Measurements from ENCODE around the gene GLS2. TPM values are rescaled to one million over a fixed set of nuclear protein-coding genes. Genes with fewer than 3 reads are reported as not detected.

Gene GLS2
- total RNA-seq, 1 experiment from 2014 or later: 4.8 TPM

DNA sequence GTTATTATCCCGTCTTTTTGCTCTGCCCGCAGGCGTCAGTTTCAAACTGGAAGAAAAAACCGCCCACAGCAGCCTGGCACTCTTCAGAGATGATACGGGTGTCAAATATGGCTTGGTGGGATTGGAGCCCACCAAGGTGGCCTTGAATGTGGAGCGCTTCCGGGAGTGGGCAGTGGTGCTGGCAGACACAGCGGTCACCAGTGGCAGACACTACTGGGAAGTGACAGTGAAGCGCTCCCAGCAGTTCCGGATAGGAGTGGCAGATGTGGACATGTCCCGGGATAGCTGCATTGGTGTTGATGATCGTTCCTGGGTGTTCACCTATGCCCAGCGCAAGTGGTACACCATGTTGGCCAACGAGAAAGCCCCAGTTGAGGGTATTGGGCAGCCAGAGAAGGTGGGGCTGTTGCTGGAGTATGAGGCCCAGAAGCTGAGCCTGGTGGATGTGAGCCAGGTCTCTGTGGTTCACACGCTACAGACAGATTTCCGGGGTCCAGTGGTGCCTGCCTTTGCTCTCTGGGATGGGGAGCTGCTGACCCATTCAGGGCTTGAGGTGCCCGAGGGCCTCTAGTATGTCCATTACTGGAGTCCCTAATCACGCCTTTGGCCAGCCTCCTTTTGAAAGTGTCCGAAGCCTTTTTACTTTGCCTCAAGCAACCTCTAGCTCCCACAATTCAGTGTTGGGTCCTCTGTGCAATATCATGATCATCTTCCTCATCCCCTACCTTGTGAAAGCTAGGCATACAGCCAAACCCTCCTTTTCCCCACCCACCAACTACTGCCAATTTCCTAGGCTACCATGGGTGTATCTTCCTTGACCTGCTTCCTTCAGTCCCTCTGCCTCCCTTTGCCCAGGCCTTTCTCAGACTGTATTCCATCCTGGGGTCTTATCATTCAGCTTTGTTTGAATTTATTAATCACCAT lies 18.7 kb downstream of the GLS2 start:
- no peaks in the 10 kb centered on the region for H3K9me3 Mint-ChIP-seq (ENCODE audit: unreplicated experiment)
- no peaks in the 10 kb centered on the region for H3K27me3 Mint-ChIP-seq (ENCODE audit: insufficient read depth, unreplicated experiment)
- ChIA-PET POLR2A (interaction anchor here (0.6 to 4.5 kb wide), 23 partner anchors 10 to 354 kb away, joined by 3 to 54 read pairs (median 7); partner anchors contain the start of genes APOF, BAZ2A, CNPY2 and GLS2), CTCF (interaction anchor here (0.5 to 1.5 kb wide), 10 partner anchors 12 to 345 kb away, joined by 3 to 4 read pairs (median 3); partner anchors contain the start of gene STAT2)
- peaks cover 11% of the 10 kb centered on the region for H3K4me1 Mint-ChIP-seq (ENCODE audit: insufficient read depth, unreplicated experiment)
- TF ChIP-seq, protein P1, sequence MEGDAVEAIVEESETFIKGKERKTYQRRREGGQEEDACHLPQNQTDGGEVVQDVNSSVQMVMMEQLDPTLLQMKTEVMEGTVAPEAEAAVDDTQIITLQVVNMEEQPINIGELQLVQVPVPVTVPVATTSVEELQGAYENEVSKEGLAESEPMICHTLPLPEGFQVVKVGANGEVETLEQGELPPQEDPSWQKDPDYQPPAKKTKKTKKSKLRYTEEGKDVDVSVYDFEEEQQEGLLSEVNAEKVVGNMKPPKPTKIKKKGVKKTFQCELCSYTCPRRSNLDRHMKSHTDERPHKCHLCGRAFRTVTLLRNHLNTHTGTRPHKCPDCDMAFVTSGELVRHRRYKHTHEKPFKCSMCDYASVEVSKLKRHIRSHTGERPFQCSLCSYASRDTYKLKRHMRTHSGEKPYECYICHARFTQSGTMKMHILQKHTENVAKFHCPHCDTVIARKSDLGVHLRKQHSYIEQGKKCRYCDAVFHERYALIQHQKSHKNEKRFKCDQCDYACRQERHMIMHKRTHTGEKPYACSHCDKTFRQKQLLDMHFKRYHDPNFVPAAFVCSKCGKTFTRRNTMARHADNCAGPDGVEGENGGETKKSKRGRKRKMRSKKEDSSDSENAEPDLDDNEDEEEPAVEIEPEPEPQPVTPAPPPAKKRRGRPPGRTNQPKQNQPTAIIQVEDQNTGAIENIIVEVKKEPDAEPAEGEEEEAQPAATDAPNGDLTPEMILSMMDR (IDR thresholded peaks at IDR 0.05; ENCODE audit: unreplicated experiment): no peak
- intact Hi-C loops (cut with micrococcal nuclease): loop anchor here (5.0 kb wide), 1 partner anchor 352 kb away; the partner anchor contains the start of genes RPL41 and ZC3H10
- H3K4me3 Mint-ChIP-seq (ENCODE audit: unreplicated experiment): peak overlapping the region; percentile 97
- H3K27ac Mint-ChIP-seq (ENCODE audit: low read depth, unreplicated experiment): peak overlapping the region; percentile 96
- DNase-seq (ENCODE audit: unreplicated experiment): peak; percentile 54
- BruUV-seq (replicated peaks): no TSS peak
- peaks cover 15% of the 10 kb centered on the region for H3K36me3 Mint-ChIP-seq (ENCODE audit: insufficient read depth, unreplicated experiment)

DNA sequence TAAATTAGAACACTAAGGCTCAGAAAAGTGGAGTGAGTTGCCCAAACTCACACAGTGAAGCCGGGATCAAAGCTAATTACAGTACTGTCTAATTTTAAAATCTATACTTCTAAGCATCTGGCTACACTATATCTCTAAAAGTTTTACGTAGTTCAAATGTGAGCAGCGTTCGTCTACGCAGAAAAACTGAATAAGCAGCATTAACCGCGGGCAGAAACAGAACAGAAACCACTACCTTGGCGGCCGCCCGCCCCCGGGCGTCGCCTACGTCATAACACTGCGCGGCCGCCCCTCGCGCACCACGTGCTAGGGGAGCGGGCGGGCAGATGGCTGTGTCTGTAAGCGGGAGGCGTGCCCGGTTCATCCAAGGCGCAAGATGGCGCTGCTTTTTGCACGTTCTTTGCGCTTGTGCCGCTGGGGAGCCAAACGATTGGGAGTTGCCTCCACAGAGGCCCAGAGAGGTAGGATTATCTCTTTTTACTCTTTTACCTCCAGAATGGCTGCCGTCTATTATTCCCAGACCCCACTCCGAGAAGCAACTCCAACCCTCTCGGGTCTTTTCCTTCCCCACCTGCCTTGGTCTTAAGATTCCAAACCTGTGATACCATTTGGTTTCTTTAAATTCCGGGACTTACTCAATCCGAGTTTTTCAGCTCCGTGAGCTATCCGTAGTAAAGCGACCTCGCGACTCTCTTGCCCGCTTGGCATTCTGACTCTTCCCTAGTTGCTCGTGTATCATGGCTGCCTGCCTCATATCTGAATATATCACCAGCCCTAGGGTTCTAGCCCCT lies 19.6 kb downstream of the GLS2 start, which contains the start of gene SPRYD4:
TSS of gene SPRYD4 (plus strand) at position 363 of the 791 bp plus-strand sequence. CDS start at position 377, 14 bp downstream.
- peaks cover 7% of the 10 kb centered on the region for H3K36me3 Mint-ChIP-seq (ENCODE audit: insufficient read depth, unreplicated experiment)
- peaks cover 14% of the 10 kb centered on the region for H3K4me1 Mint-ChIP-seq (ENCODE audit: insufficient read depth, unreplicated experiment)
- no peaks in the 10 kb centered on the region for H3K27me3 Mint-ChIP-seq (ENCODE audit: insufficient read depth, unreplicated experiment)
- ChIA-PET CTCF (interaction anchor here (0.5 to 1.5 kb wide), 10 partner anchors 21 to 344 kb away, joined by 3 to 4 read pairs (median 3); partner anchors contain the start of gene STAT2), POLR2A (interaction anchor here (0.6 to 4.5 kb wide), 26 partner anchors 11 to 495 kb away, joined by 3 to 54 read pairs (median 5); partner anchors contain the start of genes APOF, BAZ2A, CNPY2 and GLS2)
- peak within 1 kb of the TSS; percentile 97 for H3K4me3 Mint-ChIP-seq (ENCODE audit: unreplicated experiment)
- no peaks in the 10 kb centered on the region for H3K9me3 Mint-ChIP-seq (ENCODE audit: unreplicated experiment)
- TF ChIP-seq, protein P1 (IDR thresholded peaks at IDR 0.05; ENCODE audit: unreplicated experiment): peak; percentile 23
- intact Hi-C loops (cut with micrococcal nuclease): loop anchor here (1.0 to 5.0 kb wide), 2 partner anchors 108 to 351 kb away; partner anchors contain the start of genes RPL41, STAT2 and ZC3H10
- DNase-seq (ENCODE audit: unreplicated experiment): peak; percentile 93
- H3K27ac Mint-ChIP-seq (ENCODE audit: low read depth, unreplicated experiment): peak within 1 kb of the TSS; percentile 96
- BruUV-seq (replicated peaks): TSS peak; percentile 52

DNA sequence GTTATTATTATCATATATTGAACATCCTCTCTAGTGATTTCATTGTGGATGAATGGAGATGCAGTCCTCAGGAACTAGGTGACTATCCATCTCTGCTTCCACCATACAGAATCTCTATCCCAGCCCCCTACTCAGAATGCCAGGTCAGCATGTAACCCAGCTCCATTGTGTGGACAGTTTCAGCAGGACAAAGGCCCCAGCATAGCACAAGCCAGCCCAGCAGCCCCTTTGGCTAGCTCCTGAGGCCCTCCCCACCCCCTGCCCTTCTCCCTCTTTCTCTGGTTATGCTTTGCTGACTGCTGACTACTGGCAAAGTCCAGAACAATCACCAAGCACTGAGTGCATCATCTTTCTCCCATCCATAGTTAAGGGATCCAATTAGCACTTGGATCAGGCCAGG lies 25.4 kb downstream of the GLS2 start:
- POLR2A ChIA-PET: interaction anchor here (3.2 to 4.5 kb wide), 2 partner anchors 13 to 147 kb away, joined by 18 to 43 read pairs; partner anchors contain the start of genes CNPY2 and TIMELESS
- Mint-ChIP-seq H3K27ac (ENCODE audit: low read depth, unreplicated experiment) (no peak overlapping the region), H3K9me3 (ENCODE audit: unreplicated experiment) (no peaks in the 10 kb centered on the region), H3K4me1 (ENCODE audit: insufficient read depth, unreplicated experiment) (peaks cover 6% of the 10 kb centered on the region), H3K27me3 (ENCODE audit: insufficient read depth, unreplicated experiment) (no peaks in the 10 kb centered on the region), H3K4me3 (ENCODE audit: unreplicated experiment) (no peak overlapping the region), H3K36me3 (ENCODE audit: insufficient read depth, unreplicated experiment) (peaks cover 6% of the 10 kb centered on the region)
- TF ChIP-seq, protein P1 (IDR thresholded peaks at IDR 0.05; ENCODE audit: unreplicated experiment): no peak
- DNase-seq (ENCODE audit: unreplicated experiment): no peak
- intact Hi-C loops (cut with micrococcal nuclease): no loop called here
- CTCF ChIA-PET: interaction anchor here (0.6 to 3.0 kb wide), 4 partner anchors 147 to 687 kb away, joined by 3 to 15 read pairs (median 5); partner anchors contain the start of gene CNPY2
- BruUV-seq (replicated peaks): no TSS peak

Data from MCF 10A (cell line).